SK-N-SH (cell line): ENCODE data around the gene CUX1. TPM values are rescaled to one million over a fixed set of nuclear protein-coding genes. Genes with fewer than 3 reads are reported as not detected.

Experiments
- CTCF ChIA-PET: fragments of 300-600, 350-600 bp; formaldehyde crosslinking; extraction: SDS; loops from one replicate; lab custom pipeline; 2021; lab: Yijun Ruan, JAX
- POLR2A ChIA-PET: fragments of 350-600 bp; sonication (Branson Sonifier 250); formaldehyde crosslinking; extraction: SDS; loops from one replicate; lab custom pipeline; 2020; ENCODE audit warnings: antibody characterized with exemption, inconsistent platforms; lab: Yijun Ruan, JAX
- DNase-seq: peaks from one replicate; pipeline ENCODE4 v3.0.0; 2012
- H2AFZ ChIP-seq: fragments of 200-600 bp; sonication (generic); 2 replicates; pipeline ENCODE4 v1.8.1; 2016; ENCODE audit warnings: antibody characterized with exemption, mild to moderate bottlenecking, low read depth
- H3F3A ChIP-seq: fragments of 200-600 bp; sonication (generic); replicated peaks from 2 replicates; pipeline ENCODE3; 2016; ENCODE audit warnings: antibody characterized with exemption, mild to moderate bottlenecking; ENCODE audit not compliant: insufficient read depth
- H3K27ac ChIP-seq, 2 experiments: fragments of 200-500 bp in 1 of 2; fragments of 200-600 bp in 1 of 2; sonication (Bioruptor generic) in 1 of 2; sonication (generic), shearing (Covaris generic) in 1 of 2; 2 replicates each; pipeline versions ENCODE4 v1.5.1 to v1.6.1; 2014 to 2016; ENCODE audit warnings: low read depth in 2 of 2, inconsistent platforms in 1 of 2, low read length in 1 of 2, mild to moderate bottlenecking in 1 of 2, mixed read lengths in 1 of 2
- H3K27me3 ChIP-seq: fragments of 200-600 bp; sonication (generic), shearing (Covaris generic); 2 replicates; pipeline ENCODE4 v1.6.1; 2016; ENCODE audit warnings: mixed run types; ENCODE audit not compliant: insufficient read depth
- H3K36me3 ChIP-seq, 2 experiments: fragments of 200-500 bp in 1 of 2; fragments of 200-600 bp in 1 of 2; sonication (Bioruptor generic) in 1 of 2; sonication (generic) in 1 of 2; replicated peaks in 1 of 2; 2 replicates each; pipeline versions ENCODE3 to v1.5.1; 2014 to 2016; ENCODE audit warnings: low read length in 1 of 2, mild to moderate bottlenecking in 1 of 2; ENCODE audit not compliant: insufficient read depth in 2 of 2, control insufficient read depth in 1 of 2
- H3K4me1 ChIP-seq, 2 experiments: fragments of 200-500 bp in 1 of 2; fragments of 200-600 bp in 1 of 2; sonication (Bioruptor generic) in 1 of 2; sonication (generic), shearing (Covaris generic) in 1 of 2; 2 replicates each; pipeline versions ENCODE4 v1.5.1 to v1.6.1; 2014 to 2016; ENCODE audit warnings: low read depth in 1 of 2, low read length in 1 of 2, mixed run types in 1 of 2; ENCODE audit not compliant: insufficient read depth in 2 of 2, control insufficient read depth in 1 of 2
- H3K4me2 ChIP-seq: fragments of 200-600 bp; sonication (generic), shearing (Covaris generic); 2 replicates; pipeline ENCODE4 v1.6.1; 2017; ENCODE audit warnings: mixed run types
- H3K4me3 ChIP-seq, 2 experiments: fragments of 200-500 bp in 1 of 2; fragments of 200-600 bp in 1 of 2; sonication (Bioruptor generic) in 1 of 2; sonication (generic), shearing (Covaris generic) in 1 of 2; 2 replicates each; pipeline versions ENCODE4 v1.5.1 to v1.8.1; 2014 to 2016; ENCODE audit warnings: low read depth in 2 of 2, inconsistent platforms in 1 of 2, low read length in 1 of 2, mild to moderate bottlenecking in 1 of 2, mixed read lengths in 1 of 2, moderate library complexity in 1 of 2
- H3K79me2 ChIP-seq: fragments of 200-600 bp; sonication (generic); 2 replicates; pipeline ENCODE4 v1.8.1; 2017; ENCODE audit warnings: mild to moderate bottlenecking; ENCODE audit not compliant: insufficient read depth
- H3K9ac ChIP-seq: fragments of 200-600 bp; sonication (generic); 2 replicates; pipeline ENCODE4 v1.6.1; 2017; ENCODE audit warnings: mixed run types
- H3K9me2 ChIP-seq: fragments of 200-600 bp; sonication (generic); 2 replicates; pipeline ENCODE4 v1.6.1; 2017; ENCODE audit warnings: mixed run types
- H3K9me3 ChIP-seq: fragments of 200-600 bp; sonication (generic); 2 replicates; pipeline ENCODE4 v1.6.1; 2017; ENCODE audit warnings: mixed run types, mild to moderate bottlenecking, moderate library complexity
- H4K20me1 ChIP-seq: fragments of 200-600 bp; sonication (generic); 2 replicates; pipeline ENCODE4 v1.6.1; 2017; ENCODE audit warnings: mild to moderate bottlenecking, mixed run types; ENCODE audit not compliant: insufficient read depth
- CHD2 ChIP-seq: fragments of 150-350 bp; IDR thresholded peaks from 2 replicates; pipeline ENCODE4 v1.6.1; 2018; ENCODE audit warnings: low read length; ENCODE audit not compliant: partially characterized antibody
- CTCF ChIP-seq: fragments of 200-600 bp; sonication (generic); IDR thresholded peaks from 2 replicates; pipeline ENCODE4 v1.6.1; 2017; ENCODE audit warnings: antibody characterized with exemption, mild to moderate bottlenecking, moderate library complexity
- EP300 ChIP-seq, 2 experiments: IDR thresholded peaks; 2 replicates each; pipeline versions ENCODE4 v1.4.0 to v1.6.1; 2012; ENCODE audit warnings: borderline replicate concordance in 1 of 2, low read depth in 1 of 2, low read length in 1 of 2
- FOXM1 ChIP-seq: IDR thresholded peaks from 2 replicates; pipeline ENCODE4 v1.4.0; 2012; ENCODE audit warnings: low read depth, mild to moderate bottlenecking
- GABPA ChIP-seq: IDR thresholded peaks from 2 replicates; pipeline ENCODE4 v1.4.0; 2012; ENCODE audit warnings: low read depth, mild to moderate bottlenecking
- IRF3 ChIP-seq: fragments of 150-350 bp; IDR thresholded peaks from 2 replicates; pipeline ENCODE4 v1.6.1; 2016; ENCODE audit warnings: mild to moderate bottlenecking, low read depth, low read length
- JUND ChIP-seq: IDR thresholded peaks from 2 replicates; pipeline ENCODE4 v1.4.0; 2012
- MAX ChIP-seq: IDR thresholded peaks from 2 replicates; pipeline ENCODE4 v1.4.0; 2012; ENCODE audit warnings: low read depth
- NFIC ChIP-seq: IDR thresholded peaks from 2 replicates; pipeline ENCODE4 v1.4.0; 2012; ENCODE audit warnings: borderline replicate concordance
- NRF1 ChIP-seq: IDR thresholded peaks from 2 replicates; pipeline ENCODE4 v1.6.1; 2012; ENCODE audit warnings: low read depth, mild to moderate bottlenecking, low read length
- PBX3 ChIP-seq: IDR thresholded peaks from 2 replicates; pipeline ENCODE4; 2012
- POLR2AphosphoS5 ChIP-seq: IDR thresholded peaks from 2 replicates; pipeline ENCODE4 v1.6.1; 2012; ENCODE audit warnings: low read depth, low read length
- RAD21 ChIP-seq: IDR thresholded peaks from 2 replicates; pipeline ENCODE4 v1.6.1; 2012; ENCODE audit warnings: mild to moderate bottlenecking, low read length
- RCOR1 ChIP-seq: fragments of 150-350 bp; IDR thresholded peaks from 2 replicates; pipeline ENCODE4 v1.6.1; 2017; ENCODE audit warnings: antibody characterized with exemption, low read length
- SMC3 ChIP-seq: IDR thresholded peaks from 2 replicates; pipeline ENCODE4 v1.6.1; 2012; ENCODE audit warnings: low read depth, low read length, improper control_type of control experiment
- TCF12 ChIP-seq: IDR thresholded peaks from 2 replicates; pipeline ENCODE4 v1.4.0; 2012
- TEAD4 ChIP-seq: IDR thresholded peaks from 2 replicates; pipeline ENCODE4 v1.4.0; 2012; ENCODE audit warnings: mild to moderate bottlenecking, borderline replicate concordance; ENCODE audit not compliant: insufficient read depth
- USF2 ChIP-seq: fragments of 150-350 bp; IDR thresholded peaks from 2 replicates; pipeline ENCODE4 v1.6.1; 2017; ENCODE audit warnings: antibody characterized with exemption, low read length, low read depth, borderline replicate concordance
- YY1 ChIP-seq: IDR thresholded peaks from 2 replicates; pipeline ENCODE4 v1.4.0; 2012; ENCODE audit warnings: low read depth, mild to moderate bottlenecking
- ZBTB33 ChIP-seq: IDR thresholded peaks from 2 replicates; pipeline ENCODE4 v1.4.0; 2012; ENCODE audit warnings: low read depth, borderline replicate concordance
- WGBS: methylation state at CpG from one replicate; pipeline ENCODE4 v1.1.6; 2017; ENCODE audit warnings: low lambda C conversion rate; 5-methylcytosine and 5-hydroxymethylcytosine counted together
- polyA plus RNA-seq, 3 experiments: library from polyadenylated mRNA; depleted of rRNA; stranded (reverse); fragments of >200 nt; gene quantifications; 2 replicates each; pipeline ENCODE4 v1.2.3, GENCODE V29; 2012

The CUX1 gene
- polyA plus RNA-seq, 1 of the 3 experiments (the other 2 are of a cell fraction), result 68.6 TPM

- Histone ChIP-seq H2AFZ (no peak overlapping the region), H3K79me2 (peaks cover 39% of the 10 kb centered on the region), H3K27me3 (no peaks in the 10 kb centered on the region), H3K27ac (no peak overlapping the region), H3F3A (peaks cover 6% of the 10 kb centered on the region), H3K4me1 (peaks cover 0 to 11% of the 10 kb centered on the region in 2 experiments; a peak in 2 of 4 replicates), H3K9ac (no peak overlapping the region), H3K9me3 (no peaks in the 10 kb centered on the region), H3K9me2 (no peaks in the 10 kb centered on the region), H3K4me2 (no peak overlapping the region), H3K4me3 (no peak overlapping the region), H3K36me3 (peaks cover 0 to 8% of the 10 kb centered on the region in 2 experiments), H4K20me1 (peaks cover 8% of the 10 kb centered on the region; the same call in 1 of the 2 replicates)
- no peak for TF ChIP-seq EP300 (IDR thresholded peaks at IDR 0.05; ENCODE audit: borderline replicate concordance in 1 of 2, low read depth in 1 of 2, low read length in 1 of 2)
- TF ChIP-seq NFIC, result no peak
- TF ChIP-seq GABPA, result no peak
- TF ChIP-seq PBX3, result no peak
- TF ChIP-seq CHD2, result no peak
- TF ChIP-seq USF2, result no peak
- TF ChIP-seq CTCF, result no peak
- TF ChIP-seq ZBTB33, result no peak
- no peak for TF ChIP-seq TEAD4
- no peak for TF ChIP-seq YY1
- TF ChIP-seq MAX, result no peak
- no peak for TF ChIP-seq NRF1
- no peak for TF ChIP-seq RCOR1
- TF ChIP-seq SMC3, result no peak
- TF ChIP-seq POLR2AphosphoS5, result no peak
- TF ChIP-seq RAD21, result no peak
- no peak for TF ChIP-seq IRF3
- no peak for TF ChIP-seq JUND
- TF ChIP-seq FOXM1, result no peak
- no peak for TF ChIP-seq TCF12
- DNase-seq, result no peak
- POLR2A ChIA-PET, result interaction anchor here (0.6 kb wide), 1 partner anchor 67 kb away, joined by 4 read pairs; no protein-coding TSS in a partner anchor
- WGBS, result 97% methylated on average over 10 of the region's 10 CpGs
- CTCF ChIA-PET, result interaction anchor here (1.0 to 1.2 kb wide), 2 partner anchors 10 to 13 kb away, joined by 3 to 4 read pairs; no protein-coding TSS in a partner anchor
Observed at GRCh38 chr7:101978683-101979082, 161.3 kb downstream of the CUX1 start.
